Lung (tissue), 12 donors: Measurements from ENCODE around the gene RNASEH1. TPM values are rescaled to one million over a fixed set of nuclear protein-coding genes. Genes with fewer than 3 reads are reported as not detected.

Experiments
- ATAC-seq: fragments of 200-7000 bp; cut with Tn5 transposase; one replicate; pipeline ENCODE4 v1.9.1; 2020; ENCODE audit warnings: moderate number of reproducible peaks; ENCODE audit not compliant: insufficient read depth, low FRiP score
- DNase-seq, 3 donors: peaks; one replicate each; pipeline ENCODE4 v3.0.0-alpha.2; 2013 to 2017
- H3K27ac ChIP-seq, 2 donors: one replicate each; pipeline ENCODE4 v1.5.1; 2013; ENCODE audit warnings: mild to moderate bottlenecking in 2 of 2, moderate library complexity in 2 of 2, control low read depth in 1 of 2, inconsistent platforms in 1 of 2, low read depth in 1 of 2, low read length in 1 of 2
- H3K27me3 ChIP-seq, 3 donors: one replicate each; pipeline ENCODE4 v1.5.1; 2013; ENCODE audit warnings: low read length in 2 of 3; ENCODE audit not compliant: control insufficient read depth in 3 of 3, insufficient read depth in 3 of 3
- H3K36me3 ChIP-seq, 4 donors: one replicate each; pipeline ENCODE4 v1.5.1; 2013; ENCODE audit warnings: low read length in 4 of 4, mild to moderate bottlenecking in 1 of 4, moderate library complexity in 1 of 4; ENCODE audit not compliant: control insufficient read depth in 4 of 4, insufficient read depth in 4 of 4
- H3K4me1 ChIP-seq, 5 donors: one replicate each; pipeline ENCODE4 v1.5.1; 2013; ENCODE audit warnings: low read length in 5 of 5, mild to moderate bottlenecking in 2 of 5, moderate library complexity in 1 of 5; ENCODE audit not compliant: control insufficient read depth in 5 of 5, insufficient read depth in 5 of 5
- H3K4me3 ChIP-seq: one replicate; pipeline ENCODE4 v1.5.1; 2013; ENCODE audit warnings: mild to moderate bottlenecking, control low read depth, moderate library complexity
- H3K9ac ChIP-seq, 2 donors: one replicate each; pipeline ENCODE4 v1.5.1; 2013; ENCODE audit warnings: low read length in 2 of 2, control low read depth in 1 of 2; ENCODE audit not compliant: insufficient read depth in 1 of 2
- H3K9me3 ChIP-seq, 4 donors: one replicate each; pipeline ENCODE4 v1.5.1; 2013; ENCODE audit warnings: low read length in 3 of 4, mild to moderate bottlenecking in 1 of 4, moderate library complexity in 1 of 4; ENCODE audit not compliant: control insufficient read depth in 4 of 4, insufficient read depth in 3 of 4
- CTCF ChIP-seq: IDR thresholded peaks from 2 replicates; pipeline ENCODE4 v1.5.1; 2012; ENCODE audit warnings: mild to moderate bottlenecking; ENCODE audit errors: control extremely low read depth, extremely low read depth
- WGBS, 2 donors: extraction: QIAGEN DNeasy Blood & Tissue Kit; methylation state at CpG; one replicate each; pipeline ENCODE4 v1.1.7; 2013; 5-methylcytosine and 5-hydroxymethylcytosine counted together
- polyA plus RNA-seq, 2 donors: library from polyadenylated mRNA; stranded (reverse); fragments of 200-250 nt; gene quantifications; one replicate each; pipeline ENCODE4 v1.2.1, GENCODE V29; 2013
- total RNA-seq, 2 donors: library from RNA; depleted of rRNA in 1 of 2; stranded (reverse); fragments of >200 nt in 1 of 2; gene quantifications; one replicate each; pipeline ENCODE4 v1.2.1, GENCODE V29; 2014 to 2021
- donor health status: control.
- donor health status: control.
- donor health status: Bipolar disorder and iron deficiency.
- donor health status: healthy.
- donor health status: DM: yes; HTN: yes; CAD: no.

Gene RNASEH1
- total and polyA plus RNA-seq, 4 donors, result 9.6 to 24.5 (median 15.2) TPM

GRCh38 chr2:3602553-3603339, 44.6 kb upstream of the RNASEH1 start:
- ATAC-seq, result no peak
- H3K36me3 ChIP-seq, result no peaks in the 10 kb centered on the region
- 91 to 92% methylated on average over 25 of the region's 25 CpGs for WGBS, 2 donors
- no peak overlapping the region for H3K4me3 ChIP-seq
- H3K27me3 ChIP-seq, result no peaks in the 10 kb centered on the region
- no peak overlapping the region for H3K27ac ChIP-seq
- no peak for DNase-seq
- no peak for TF ChIP-seq CTCF
- peaks cover 0 to 22% (median 4%) of the 10 kb centered on the region in 5 donors for H3K4me1 ChIP-seq
- no peak overlapping the region for H3K9ac ChIP-seq
- no peaks in the 10 kb centered on the region for H3K9me3 ChIP-seq

- DNase-seq (no peak), ATAC-seq (no peak)
- Histone ChIP-seq H3K27me3 (no peaks in the 10 kb centered on the region), H3K9ac (no peak overlapping the region), H3K4me3 (no peak overlapping the region), H3K4me1 (peaks cover 0 to 26% (median 4%) of the 10 kb centered on the region in 5 donors), H3K27ac (no peak overlapping the region), H3K36me3 (no peaks in the 10 kb centered on the region), H3K9me3 (no peaks in the 10 kb centered on the region)
- WGBS, 2 donors, result 90 to 91% methylated on average over 22 of the region's 22 CpGs
- TF ChIP-seq CTCF, result no peak
Measured at GRCh38 chr2:3601561-3602271, 43.6 kb upstream of the RNASEH1 start.

GRCh38 chr2:3600256-3600855, 42.2 kb upstream of the RNASEH1 start:
- Histone ChIP-seq H3K27me3 (no peaks in the 10 kb centered on the region), H3K9ac (no peak overlapping the region), H3K4me1 (peaks cover 0 to 28% (median 6%) of the 10 kb centered on the region in 5 donors), H3K9me3 (no peaks in the 10 kb centered on the region), H3K4me3 (no peak overlapping the region), H3K36me3 (no peaks in the 10 kb centered on the region), H3K27ac (no peak overlapping the region)
- DNase-seq (no peak), ATAC-seq (no peak)
- WGBS, 2 donors, result 88% methylated on average over 11 of the region's 11 CpGs
- TF ChIP-seq CTCF, result no peak
